Left ventricle myocardium inferior (tissue), 1 donor: ENCODE data around the gene MAGI1. TPM values are rescaled to one million over a fixed set of nuclear protein-coding genes. Genes with fewer than 3 reads are reported as not detected.

Experiments used
- DNase-seq: peaks from one replicate; pipeline ENCODE4 v3.0.0-alpha.2; 2020
- H3K27ac ChIP-seq: fragments of 200-600 bp; replicated peaks from 2 replicates; pipeline ENCODE4 v1.8.0; 2021
- H3K27me3 ChIP-seq: fragments of 200-600 bp; 2 replicates; pipeline ENCODE4 v1.8.0; 2021; ENCODE audit warnings: low read depth
- H3K36me3 ChIP-seq: fragments of 200-600 bp; 2 replicates; pipeline ENCODE4 v1.8.0; 2021
- H3K4me1 ChIP-seq: fragments of 200-600 bp; 2 replicates; pipeline ENCODE4 v1.8.0; 2021
- H3K4me3 ChIP-seq: fragments of 200-600 bp; 2 replicates; pipeline ENCODE4 v1.8.0; 2021; ENCODE audit warnings: mild to moderate bottlenecking, moderate library complexity
- H3K9me3 ChIP-seq: fragments of 200-600 bp; replicated peaks from 2 replicates; pipeline ENCODE4 v1.8.0; 2021
- intact Hi-C: fragments of 100-400 bp; cut with micrococcal nuclease; formaldehyde crosslinking; loops from one replicate; pipeline ENCODE4 v1.11.0; 2022
- total RNA-seq: library from RNA; stranded (reverse); fragmentation: NEBNext Ultra II Directional; extraction: Animal tissue kit (Norgen Biotek cat#: 25700); gene quantifications from one replicate; pipeline ENCODE4 v1.2.1, GENCODE V29; 2021
- TF ChIP-seq, protein P1 (sequence below): fragments of 200-600 bp; IDR thresholded peaks from 2 replicates; pipeline ENCODE4 v1.8.0; 2021; ENCODE audit warnings: antibody characterized with exemption, mild to moderate bottlenecking, borderline replicate concordance
- donor health status: DM: no; HTN: yes; CAD: no; lungs with severe emphysema.

The MAGI1 gene
- total RNA-seq, 1 donor from 2014 or later = 36.6 TPM

DNA sequence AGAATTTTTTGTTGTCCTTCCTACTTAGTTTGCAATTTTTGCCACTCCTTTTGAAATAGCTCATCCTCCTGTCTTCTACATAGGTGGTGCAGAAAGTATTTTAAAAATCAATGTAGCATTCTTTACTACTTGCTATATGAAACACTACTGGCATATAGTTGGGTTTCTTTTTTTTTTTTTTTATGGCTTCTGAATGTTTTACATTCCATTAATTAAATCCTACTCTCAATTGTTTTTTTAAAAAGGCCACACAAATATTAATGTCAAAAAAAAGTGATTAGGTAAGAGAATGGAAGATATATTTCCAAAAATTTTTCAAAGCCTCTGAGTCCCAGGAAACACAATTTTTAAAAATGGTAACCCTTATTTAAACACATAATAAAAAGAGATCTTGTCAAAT lies 262.6 kb downstream of the MAGI1 start:
- no peak for DNase-seq
- Histone ChIP-seq H3K9me3 (no peaks in the 10 kb centered on the region), H3K4me1 (peaks cover 6% of the 10 kb centered on the region), H3K27ac (no peak overlapping the region), H3K4me3 (no peak overlapping the region), H3K36me3 (no peaks in the 10 kb centered on the region), H3K27me3 (no peaks in the 10 kb centered on the region)
- intact Hi-C loops = no loop called here
- TF ChIP-seq, protein P1, sequence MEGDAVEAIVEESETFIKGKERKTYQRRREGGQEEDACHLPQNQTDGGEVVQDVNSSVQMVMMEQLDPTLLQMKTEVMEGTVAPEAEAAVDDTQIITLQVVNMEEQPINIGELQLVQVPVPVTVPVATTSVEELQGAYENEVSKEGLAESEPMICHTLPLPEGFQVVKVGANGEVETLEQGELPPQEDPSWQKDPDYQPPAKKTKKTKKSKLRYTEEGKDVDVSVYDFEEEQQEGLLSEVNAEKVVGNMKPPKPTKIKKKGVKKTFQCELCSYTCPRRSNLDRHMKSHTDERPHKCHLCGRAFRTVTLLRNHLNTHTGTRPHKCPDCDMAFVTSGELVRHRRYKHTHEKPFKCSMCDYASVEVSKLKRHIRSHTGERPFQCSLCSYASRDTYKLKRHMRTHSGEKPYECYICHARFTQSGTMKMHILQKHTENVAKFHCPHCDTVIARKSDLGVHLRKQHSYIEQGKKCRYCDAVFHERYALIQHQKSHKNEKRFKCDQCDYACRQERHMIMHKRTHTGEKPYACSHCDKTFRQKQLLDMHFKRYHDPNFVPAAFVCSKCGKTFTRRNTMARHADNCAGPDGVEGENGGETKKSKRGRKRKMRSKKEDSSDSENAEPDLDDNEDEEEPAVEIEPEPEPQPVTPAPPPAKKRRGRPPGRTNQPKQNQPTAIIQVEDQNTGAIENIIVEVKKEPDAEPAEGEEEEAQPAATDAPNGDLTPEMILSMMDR = no peak

DNA sequence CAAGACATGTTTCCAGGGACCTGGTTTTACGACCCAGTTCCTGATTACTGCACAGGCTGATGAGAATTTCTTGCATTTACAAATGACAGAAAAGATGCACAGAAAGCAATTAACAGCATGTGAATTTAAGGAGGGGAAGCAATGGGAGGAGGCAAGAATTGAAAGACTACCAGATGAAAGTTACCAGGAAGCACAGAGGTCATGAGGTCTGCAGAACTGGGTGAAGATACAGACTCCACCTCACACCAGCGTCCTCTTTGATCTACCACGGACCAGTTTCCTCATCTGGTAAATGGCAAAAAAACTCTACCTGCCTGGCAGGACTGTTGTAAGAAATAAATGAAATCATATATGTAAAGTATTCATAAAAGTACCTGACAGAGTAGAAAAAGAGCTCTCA lies 266.0 kb downstream of the MAGI1 start:
- Histone ChIP-seq H3K9me3 (no peaks in the 10 kb centered on the region), H3K4me3 (no peak overlapping the region), H3K36me3 (no peaks in the 10 kb centered on the region), H3K4me1 (no peaks in the 10 kb centered on the region), H3K27ac (no peak overlapping the region), H3K27me3 (no peaks in the 10 kb centered on the region)
- intact Hi-C loops = no loop called here
- no peak for DNase-seq
- TF ChIP-seq, protein P1 = no peak

DNA sequence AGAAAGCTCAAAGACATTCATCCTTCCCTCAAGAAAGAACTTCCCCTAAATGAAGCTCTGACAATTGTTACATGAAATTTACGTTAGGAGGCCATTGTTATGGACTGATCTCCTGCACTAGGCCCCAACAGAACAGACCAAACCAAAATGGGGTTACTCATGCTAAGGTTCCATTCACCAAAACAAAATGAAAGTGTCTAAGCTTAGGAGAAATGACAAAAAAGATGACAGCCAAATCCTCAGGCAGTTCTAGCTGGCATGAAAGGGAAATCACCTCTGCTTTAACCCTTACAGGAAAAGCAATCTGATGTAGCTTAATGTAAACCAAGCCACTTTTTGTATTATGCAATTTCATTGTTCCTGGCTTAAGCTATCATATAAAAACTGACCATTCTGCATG lies 271.2 kb downstream of the MAGI1 start:
- Histone ChIP-seq H3K27ac (no peak overlapping the region), H3K9me3 (no peaks in the 10 kb centered on the region), H3K36me3 (no peaks in the 10 kb centered on the region), H3K4me1 (no peaks in the 10 kb centered on the region), H3K4me3 (no peak overlapping the region), H3K27me3 (no peaks in the 10 kb centered on the region)
- TF ChIP-seq, protein P1 = no peak
- intact Hi-C loops = no loop called here
- DNase-seq = no peak

DNA sequence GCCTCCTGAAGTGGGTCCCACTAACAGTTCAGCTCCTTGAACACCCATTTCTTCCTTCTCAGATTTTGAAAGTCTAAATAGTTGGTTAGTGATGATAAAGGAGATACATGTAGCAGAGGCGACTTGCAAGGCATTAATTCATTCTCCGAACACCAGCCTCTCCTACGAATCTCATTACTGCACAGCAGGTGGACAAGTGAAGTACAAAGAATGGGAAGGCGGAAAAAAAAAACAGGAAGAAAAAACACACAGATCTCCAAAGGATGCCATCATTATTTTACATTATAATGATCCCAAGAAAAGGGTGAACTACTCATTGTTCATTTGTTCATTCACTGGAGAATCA lies 276.5 kb downstream of the MAGI1 start:
- no peaks in the 10 kb centered on the region for H3K9me3 ChIP-seq
- H3K27me3 ChIP-seq = no peaks in the 10 kb centered on the region
- H3K27ac ChIP-seq = no peak overlapping the region
- no peaks in the 10 kb centered on the region for H3K36me3 ChIP-seq
- H3K4me3 ChIP-seq = no peak overlapping the region
- intact Hi-C loops = no loop called here
- TF ChIP-seq, protein P1 = no peak
- no peak for DNase-seq
- H3K4me1 ChIP-seq = peaks cover 22% of the 10 kb centered on the region

DNA sequence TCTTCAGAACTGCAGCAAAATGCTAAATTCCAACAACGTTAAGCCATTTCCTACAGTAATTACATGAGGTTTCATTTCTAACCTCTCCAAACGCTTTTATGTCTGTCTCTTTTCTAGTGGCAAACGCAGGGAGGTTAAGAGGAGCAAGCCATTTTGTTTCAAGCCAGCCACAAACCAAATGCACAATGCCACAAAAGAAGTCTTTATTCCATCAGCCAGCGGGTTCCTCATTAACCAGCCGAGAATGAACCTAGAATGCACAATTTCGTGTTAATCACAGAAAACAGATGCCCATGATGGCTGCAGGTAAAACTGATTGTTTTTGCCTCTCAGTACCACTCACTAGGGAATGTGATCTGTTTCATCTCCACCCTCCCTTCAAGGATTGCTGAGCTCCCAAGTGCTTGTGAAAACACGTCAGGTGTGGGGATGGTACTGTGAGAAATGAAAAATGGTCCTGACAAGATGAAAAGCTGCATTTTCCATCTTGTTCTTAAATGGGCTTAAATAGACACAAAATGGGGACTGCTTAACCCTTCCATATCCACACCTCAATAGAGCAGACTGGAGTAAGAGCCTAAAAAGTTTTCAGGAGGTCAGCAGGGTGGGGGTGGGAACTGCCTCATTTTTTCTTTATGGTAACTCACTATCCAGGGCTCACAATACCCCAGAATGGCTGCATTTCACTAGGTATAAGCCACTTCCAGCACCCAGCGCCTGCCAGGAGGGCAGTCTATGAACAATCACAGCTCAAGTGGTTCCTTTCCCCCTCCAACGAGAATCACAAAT lies 277.1 kb downstream of the MAGI1 start:
- no peak for DNase-seq
- H3K4me3 ChIP-seq = no peak overlapping the region
- H3K36me3 ChIP-seq = no peaks in the 10 kb centered on the region
- no peaks in the 10 kb centered on the region for H3K9me3 ChIP-seq
- intact Hi-C loops = no loop called here
- TF ChIP-seq, protein P1 = no peak
- no peaks in the 10 kb centered on the region for H3K27me3 ChIP-seq
- H3K27ac ChIP-seq = no peak overlapping the region
- H3K4me1 ChIP-seq = peaks cover 22% of the 10 kb centered on the region
